ENCODE results near the gene SDK2. TPM values are rescaled to one million over a fixed set of nuclear protein-coding genes. Genes with fewer than 3 reads are reported as not detected.

The SDK2 gene
- total and polyA plus RNA-seq, 2 experiments from 2014 or later = 0.59 to 1.2 TPM

- Histone ChIP-seq H3K27me3 (no peaks in the 10 kb centered on the region), H3K4me3 (no peak overlapping the region), H3K9me3 (ENCODE audit: low read depth) (no peaks in the 10 kb centered on the region), H3K4me2 (no peak overlapping the region), H2AFZ (no peak overlapping the region), H3K4me1 (ENCODE audit: insufficient read depth) (peaks cover 17% of the 10 kb centered on the region), H3K79me2 (no peaks in the 10 kb centered on the region), H3K27ac (no peak overlapping the region), H3K36me3 (replicated peaks; ENCODE audit: insufficient read depth, low read depth) (no peaks in the 10 kb centered on the region), H3K9me2 (replicated peaks; ENCODE audit: insufficient read depth) (no peaks in the 10 kb centered on the region), H4K20me1 (ENCODE audit: insufficient read depth, poor library complexity, severe bottlenecking) (no peaks in the 10 kb centered on the region)
- DNase-seq (ENCODE audit: low spot score) = no peak
- TF ChIP-seq CTCF (IDR thresholded peaks at IDR 0.05; ENCODE audit: poor library complexity) = no peak
- no peak for TF ChIP-seq EZH2phosphoT487 (IDR thresholded peaks at IDR 0.05; ENCODE audit: low read depth, severe bottlenecking, unreplicated experiment)
- no peak for TF ChIP-seq EZH2 (IDR thresholded peaks at IDR 0.05; ENCODE audit: borderline replicate concordance)
- WGBS (ENCODE audit: low lambda C conversion rate, missing lambda C conversion rate) = 86% methylated on average over 7 of the region's 7 CpGs
These were observed 33.8 kb downstream of the SDK2 start for GRCh38 chr17:73610331-73610911.

- Histone ChIP-seq H3K4me3 (no peak overlapping the region), H2AFZ (no peak overlapping the region), H3K27ac (no peak overlapping the region), H3K4me2 (no peak overlapping the region), H3K27me3 (no peaks in the 10 kb centered on the region), H3K36me3 (replicated peaks; ENCODE audit: insufficient read depth, low read depth) (no peaks in the 10 kb centered on the region), H3K9me2 (replicated peaks; ENCODE audit: insufficient read depth) (no peaks in the 10 kb centered on the region), H3K4me1 (ENCODE audit: insufficient read depth) (peaks cover 17% of the 10 kb centered on the region), H3K9me3 (ENCODE audit: low read depth) (no peaks in the 10 kb centered on the region), H3K79me2 (no peaks in the 10 kb centered on the region), H4K20me1 (ENCODE audit: insufficient read depth, poor library complexity, severe bottlenecking) (no peaks in the 10 kb centered on the region)
- TF ChIP-seq CTCF (IDR thresholded peaks at IDR 0.05; ENCODE audit: poor library complexity) = no peak
- TF ChIP-seq EZH2phosphoT487 (IDR thresholded peaks at IDR 0.05; ENCODE audit: low read depth, severe bottlenecking, unreplicated experiment) = no peak
- TF ChIP-seq EZH2 (IDR thresholded peaks at IDR 0.05; ENCODE audit: borderline replicate concordance) = no peak
- DNase-seq (ENCODE audit: low spot score) = no peak
- WGBS (ENCODE audit: low lambda C conversion rate, missing lambda C conversion rate) = 86% methylated on average over 7 of the region's 7 CpGs
These were observed 34.5 kb downstream of the SDK2 start for GRCh38 chr17:73609758-73610157.

GRCh38 chr17:73609060-73609459 is 35.2 kb downstream of the SDK2 start:
- TF ChIP-seq CTCF (IDR thresholded peaks at IDR 0.05; ENCODE audit: poor library complexity) (no peak), EZH2phosphoT487 (IDR thresholded peaks at IDR 0.05; ENCODE audit: low read depth, severe bottlenecking, unreplicated experiment) (no peak), EZH2 (IDR thresholded peaks at IDR 0.05; ENCODE audit: borderline replicate concordance) (no peak)
- no peak for DNase-seq (ENCODE audit: low spot score)
- Histone ChIP-seq H4K20me1 (ENCODE audit: insufficient read depth, poor library complexity, severe bottlenecking) (no peaks in the 10 kb centered on the region), H3K27me3 (no peaks in the 10 kb centered on the region), H3K4me3 (no peak overlapping the region), H2AFZ (no peak overlapping the region), H3K9me3 (ENCODE audit: low read depth) (no peaks in the 10 kb centered on the region), H3K4me2 (no peak overlapping the region), H3K36me3 (replicated peaks; ENCODE audit: insufficient read depth, low read depth) (no peaks in the 10 kb centered on the region), H3K4me1 (ENCODE audit: insufficient read depth) (peaks cover 14% of the 10 kb centered on the region), H3K79me2 (no peaks in the 10 kb centered on the region), H3K9me2 (replicated peaks; ENCODE audit: insufficient read depth) (no peaks in the 10 kb centered on the region), H3K27ac (no peak overlapping the region)
- WGBS (ENCODE audit: low lambda C conversion rate, missing lambda C conversion rate) = 89% methylated on average over 5 of the region's 5 CpGs

Data from hepatocyte (in vitro differentiated cells).